Body of pancreas (tissue), 4 donors: ENCODE measurements around the gene ASRGL1. TPM values are rescaled to one million over a fixed set of nuclear protein-coding genes. Genes with fewer than 3 reads are reported as not detected.

ENCODE experiments used
- ATAC-seq: fragments of 150-250 bp; one replicate; pipeline ENCODE4 v1.9.1; 2016
- DNase-seq, 4 donors: peaks; one replicate each; pipeline ENCODE4 v3.0.0-alpha.2; 2019
- H3K27ac ChIP-seq, 4 donors: fragments of 200-600 bp; sonication (generic); 1 replicate in 3 of 4; 2 replicates in 1 of 4; pipeline versions ENCODE4 v1.5.1 to v1.6.1; 2016 to 2019; ENCODE audit warnings: mild to moderate bottlenecking in 1 of 4, mixed read lengths in 1 of 4, moderate library complexity in 1 of 4
- H3K27me3 ChIP-seq, 2 donors: fragments of 200-600 bp; sonication (generic); one replicate each; pipeline ENCODE4 v1.6.0; 2016; ENCODE audit warnings: mild to moderate bottlenecking in 1 of 2
- H3K36me3 ChIP-seq, 2 donors: fragments of 200-600 bp; sonication (generic); replicated peaks in 1 of 2; 2 replicates each; pipeline ENCODE4 v1.5.1; 2016; ENCODE audit warnings: low read depth in 2 of 2; ENCODE audit not compliant: insufficient read depth in 1 of 2
- H3K4me1 ChIP-seq: fragments of 200-600 bp; sonication (generic); one replicate; pipeline ENCODE4 v1.6.0; 2016
- H3K4me3 ChIP-seq, 2 donors: fragments of 200-600 bp; sonication (generic); 1 replicate in 1 of 2; 2 replicates in 1 of 2; pipeline ENCODE4 v1.5.1; 2016 to 2019
- H3K9me3 ChIP-seq, 3 donors: fragments of 200-600 bp; sonication (generic); 1 replicate in 2 of 3; 2 replicates in 1 of 3; pipeline ENCODE4 v1.5.1; 2016
- POLR2A ChIP-seq, 3 donors: fragments of 450-650 bp; IDR thresholded peaks; one replicate each; pipeline ENCODE4 v1.6.1; 2016; ENCODE audit warnings: antibody characterized with exemption in 3 of 3, mild to moderate bottlenecking in 2 of 3
- WGBS, 2 donors: methylation state at CpG; one replicate each; pipeline ENCODE4 v1.1.5; 2017; 5-methylcytosine and 5-hydroxymethylcytosine counted together
- intact Hi-C: fragments of 100-400 bp; cut with DNase I; formaldehyde crosslinking; loops from one replicate; pipeline ENCODE4 v1.15.1; 2023
- total RNA-seq, 2 donors: library from RNA; depleted of rRNA; stranded (reverse); fragments of >200 nt; gene quantifications; one replicate each; pipeline ENCODE4 v1.1.0, GENCODE V29; 2016
- TF ChIP-seq, protein P1 (sequence below), 7 experiments: fragments of 450-650 bp in 4 of 7; fragments of 200-600 bp in 3 of 7; sonication (generic) in 3 of 7; IDR thresholded peaks; one replicate each; pipeline ENCODE4 v1.5.1; 2016 to 2019; ENCODE audit warnings: antibody characterized with exemption in 7 of 7

Gene ASRGL1
- total RNA-seq, 2 donors from 2014 or later: 15.3 to 69.5 TPM

DNA sequence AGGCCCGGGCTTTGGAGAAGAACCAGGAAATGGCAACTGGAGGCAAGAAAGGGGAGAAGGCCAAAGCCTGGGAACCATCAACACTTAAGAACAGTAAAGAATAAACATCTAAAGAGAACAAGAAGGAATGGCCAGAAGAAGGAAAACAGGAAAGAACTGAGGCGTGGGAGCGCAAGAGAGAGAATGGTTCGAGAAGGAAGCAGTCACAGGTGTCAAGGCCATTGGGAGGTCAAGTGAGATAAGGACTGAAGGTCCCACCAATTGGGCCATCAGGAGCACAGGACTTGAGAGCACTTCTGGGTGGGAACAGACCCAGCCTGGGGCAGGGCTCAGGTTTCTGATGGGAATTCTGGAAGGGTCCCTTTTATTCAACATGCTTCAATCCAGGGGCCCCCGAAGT, 80.9 kb downstream of the ASRGL1 start:
- 80 to 83% methylated on average over 4 to 5 of the region's 5 CpGs for WGBS, 2 donors
- no peak overlapping the region for H3K4me3 ChIP-seq
- no peaks in the 10 kb centered on the region for H3K27me3 ChIP-seq
- no peaks in the 10 kb centered on the region for H3K9me3 ChIP-seq
- H3K27ac ChIP-seq: no peak overlapping the region
- no peaks in the 10 kb centered on the region for H3K4me1 ChIP-seq
- no peak for DNase-seq
- intact Hi-C loops: loop anchor here (10.0 kb wide), 1 partner anchor 277 kb away; no protein-coding TSS in a partner anchor
- H3K36me3 ChIP-seq: no peaks in the 10 kb centered on the region
- ATAC-seq: no peak
- no peak for TF ChIP-seq POLR2A (IDR thresholded peaks at IDR 0.05)

DNA sequence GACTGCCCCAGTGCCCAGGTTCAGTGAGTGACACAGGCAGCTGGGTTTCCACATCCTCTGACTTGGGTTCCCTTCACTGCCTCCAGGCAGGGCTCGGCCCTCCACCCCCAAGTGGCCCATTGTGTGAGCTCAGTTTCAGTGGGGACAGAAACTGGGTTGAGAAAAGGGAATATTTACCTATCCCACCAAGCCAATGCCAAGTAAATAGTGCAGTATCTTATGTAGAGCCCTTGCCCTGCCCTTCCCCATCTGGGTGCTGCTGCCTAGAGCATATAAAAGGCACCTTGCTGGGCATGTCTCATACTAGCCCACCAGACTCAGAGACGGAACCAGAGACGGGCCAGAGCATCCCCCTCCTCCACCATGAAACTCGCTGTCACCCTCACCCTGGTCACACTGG, 81.5 kb downstream of the ASRGL1 start, which contains the start of gene SCGB1A1:
SCGB1A1 (plus strand) TSS at position 301 of the 400 bp plus-strand sequence; CDS start at position 364, 63 bp downstream.
- no peak within 1 kb of the TSS for H3K4me3 ChIP-seq
- H3K36me3 ChIP-seq: no peaks in the 10 kb centered on the region
- TF ChIP-seq, protein P1, sequence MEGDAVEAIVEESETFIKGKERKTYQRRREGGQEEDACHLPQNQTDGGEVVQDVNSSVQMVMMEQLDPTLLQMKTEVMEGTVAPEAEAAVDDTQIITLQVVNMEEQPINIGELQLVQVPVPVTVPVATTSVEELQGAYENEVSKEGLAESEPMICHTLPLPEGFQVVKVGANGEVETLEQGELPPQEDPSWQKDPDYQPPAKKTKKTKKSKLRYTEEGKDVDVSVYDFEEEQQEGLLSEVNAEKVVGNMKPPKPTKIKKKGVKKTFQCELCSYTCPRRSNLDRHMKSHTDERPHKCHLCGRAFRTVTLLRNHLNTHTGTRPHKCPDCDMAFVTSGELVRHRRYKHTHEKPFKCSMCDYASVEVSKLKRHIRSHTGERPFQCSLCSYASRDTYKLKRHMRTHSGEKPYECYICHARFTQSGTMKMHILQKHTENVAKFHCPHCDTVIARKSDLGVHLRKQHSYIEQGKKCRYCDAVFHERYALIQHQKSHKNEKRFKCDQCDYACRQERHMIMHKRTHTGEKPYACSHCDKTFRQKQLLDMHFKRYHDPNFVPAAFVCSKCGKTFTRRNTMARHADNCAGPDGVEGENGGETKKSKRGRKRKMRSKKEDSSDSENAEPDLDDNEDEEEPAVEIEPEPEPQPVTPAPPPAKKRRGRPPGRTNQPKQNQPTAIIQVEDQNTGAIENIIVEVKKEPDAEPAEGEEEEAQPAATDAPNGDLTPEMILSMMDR (IDR thresholded peaks at IDR 0.05): no peak
- no peak for TF ChIP-seq POLR2A (IDR thresholded peaks at IDR 0.05)
- intact Hi-C loops: loop anchor here (10.0 kb wide), 1 partner anchor 276 kb away; no protein-coding TSS in a partner anchor
- WGBS, 2 donors: 57 to 64% methylated on average over 1 to 4 of the region's 4 CpGs
- no peaks in the 10 kb centered on the region for H3K9me3 ChIP-seq
- DNase-seq (no peak), ATAC-seq (no peak)
- no peaks in the 10 kb centered on the region for H3K4me1 ChIP-seq
- no peaks in the 10 kb centered on the region for H3K27me3 ChIP-seq
- H3K27ac ChIP-seq: no peak within 1 kb of the TSS

DNA sequence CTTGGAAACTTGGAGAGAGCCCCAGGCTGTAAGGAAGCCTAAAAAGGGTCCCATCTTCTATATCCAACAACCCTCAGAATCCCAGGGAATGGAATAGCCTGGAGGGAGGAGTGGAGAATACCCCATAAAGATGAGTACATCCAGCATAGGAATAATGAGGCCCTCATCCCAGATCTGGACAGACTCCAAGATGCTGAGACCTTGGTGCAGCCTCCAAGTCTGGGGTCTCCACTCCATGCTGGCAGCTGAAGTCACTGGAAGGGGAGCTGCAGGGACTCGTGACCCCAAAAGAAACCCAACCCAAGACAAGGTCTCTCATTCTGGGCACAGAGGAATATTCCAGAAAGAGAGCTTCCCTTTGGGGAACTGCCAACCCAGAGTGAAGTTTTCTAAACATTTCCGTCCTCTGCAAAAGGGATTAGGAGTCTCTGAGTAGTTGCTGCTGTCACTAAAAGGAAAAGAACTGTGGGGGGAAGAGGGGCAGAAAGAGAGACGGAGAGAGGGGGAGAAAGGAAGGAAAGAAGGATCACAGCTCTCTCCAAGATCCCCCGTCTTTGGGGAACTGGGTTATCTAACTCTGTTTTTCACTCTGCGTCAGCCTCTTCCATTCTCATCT, 82.2 kb downstream of the ASRGL1 start:
- 43 to 53% methylated on average over 5 of the region's 5 CpGs for WGBS, 2 donors
- intact Hi-C loops: loop anchor here (10.0 kb wide), 1 partner anchor 275 kb away; no protein-coding TSS in a partner anchor
- H3K4me1 ChIP-seq: peaks cover under 1% of the 10 kb centered on the region

DNA sequence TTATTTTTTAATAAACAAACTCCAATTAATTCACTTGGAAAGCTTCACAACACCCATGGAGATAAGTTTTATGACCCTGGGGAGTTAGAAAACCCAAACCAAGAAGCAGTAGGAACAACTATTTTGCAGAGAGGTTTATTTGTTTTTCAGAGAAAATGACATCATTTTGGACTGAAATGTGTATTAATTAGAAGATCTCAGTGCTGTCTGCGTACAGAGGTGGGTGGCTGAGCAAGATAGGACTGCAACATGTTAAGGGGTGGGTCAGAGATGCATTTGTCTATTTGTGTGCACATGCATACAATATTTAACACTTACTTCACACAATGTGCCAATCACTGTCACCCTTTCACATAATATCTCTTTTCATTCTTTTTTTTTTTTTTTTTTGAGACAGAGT, 82.7 kb downstream of the ASRGL1 start:
- H3K36me3 ChIP-seq: no peaks in the 10 kb centered on the region
- H3K27ac ChIP-seq: no peak overlapping the region
- WGBS, 2 donors: 42 to 57% methylated on average over 1 of the region's 1 CpG
- no peak for DNase-seq
- H3K9me3 ChIP-seq: no peaks in the 10 kb centered on the region
- intact Hi-C loops: loop anchor here (10.0 kb wide), 1 partner anchor 275 kb away; no protein-coding TSS in a partner anchor
- TF ChIP-seq, protein P1 (IDR thresholded peaks at IDR 0.05): no peak
- no peak for TF ChIP-seq POLR2A (IDR thresholded peaks at IDR 0.05)
- no peak for ATAC-seq
- no peaks in the 10 kb centered on the region for H3K27me3 ChIP-seq
- no peak overlapping the region for H3K4me3 ChIP-seq
- peaks cover 6% of the 10 kb centered on the region for H3K4me1 ChIP-seq

More for the DNA sequence above, 82.2 kb downstream of the ASRGL1 start:
- DNase-seq (no peak), ATAC-seq (no peak)
- Histone ChIP-seq H3K4me3 (no peak overlapping the region), H3K27ac (no peak overlapping the region), H3K36me3 (no peaks in the 10 kb centered on the region), H3K9me3 (no peaks in the 10 kb centered on the region), H3K27me3 (no peaks in the 10 kb centered on the region)
- no peak for TF ChIP-seq POLR2A (IDR thresholded peaks at IDR 0.05)

DNA sequence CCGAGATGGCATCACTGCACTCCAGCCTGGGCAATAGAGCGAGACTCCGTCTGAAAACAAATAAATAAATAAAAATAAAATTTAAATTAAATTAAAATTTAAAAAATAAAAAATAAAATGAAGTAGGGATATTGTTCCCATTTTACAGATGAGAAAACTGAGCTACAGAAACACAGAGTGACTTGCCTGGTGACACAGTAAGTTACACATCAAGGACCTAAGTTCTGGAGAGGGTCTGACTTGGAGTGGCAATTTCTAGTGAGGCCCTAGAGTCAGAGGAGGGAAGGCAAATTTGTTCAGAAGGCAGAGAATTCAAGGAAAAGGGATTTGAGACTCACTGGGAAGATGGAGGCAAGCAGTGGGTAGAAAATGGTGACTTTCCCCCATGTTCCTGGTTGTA, 83.6 kb downstream of the ASRGL1 start:
- Histone ChIP-seq H3K27me3 (no peaks in the 10 kb centered on the region), H3K4me1 (peaks cover 13% of the 10 kb centered on the region), H3K9me3 (no peaks in the 10 kb centered on the region), H3K36me3 (no peaks in the 10 kb centered on the region), H3K27ac (no peak overlapping the region), H3K4me3 (no peak overlapping the region)
- intact Hi-C loops: no loop called here
- ATAC-seq (no peak), DNase-seq (no peak)
- TF ChIP-seq POLR2A (IDR thresholded peaks at IDR 0.05): no peak
- TF ChIP-seq, protein P1 (IDR thresholded peaks at IDR 0.05): no peak
- WGBS, 2 donors: 87 to 92% methylated on average over 3 of the region's 3 CpGs
